ENCODE results near the gene PURB. TPM values are rescaled to one million over a fixed set of nuclear protein-coding genes. Genes with fewer than 3 reads are reported as not detected.

PURB gene
- polyA plus RNA-seq, 1 of the 3 experiments (the other 2 are of a cell fraction): 4.8 TPM

DNA sequence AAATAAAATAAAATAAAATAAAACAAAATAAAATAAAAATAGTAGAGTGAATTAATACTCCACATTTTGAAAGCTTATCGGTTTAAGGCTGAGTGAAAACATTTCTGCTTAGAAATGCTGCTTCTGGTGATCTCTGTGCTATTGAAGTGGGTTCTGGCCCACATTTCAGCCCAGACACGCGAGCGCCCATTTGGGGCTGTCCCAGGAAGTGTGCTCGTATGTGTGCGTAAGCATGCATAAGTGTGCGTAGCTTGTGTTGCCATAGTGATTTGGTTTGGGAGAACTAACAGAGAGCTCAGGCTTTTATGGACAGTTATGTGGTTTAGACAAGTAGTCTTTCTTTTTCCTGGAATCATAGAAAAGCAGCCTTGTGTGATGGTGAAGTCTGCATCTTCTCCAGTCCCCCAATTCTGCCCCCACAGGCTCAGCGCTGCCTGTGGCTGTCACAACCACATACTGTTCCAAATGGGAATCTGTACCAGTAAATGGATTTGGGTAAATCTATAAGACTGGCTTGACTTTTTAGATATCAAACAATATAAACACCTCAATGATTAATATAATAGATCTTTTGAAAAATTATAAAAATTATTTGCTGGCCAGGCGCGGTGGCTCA, 29.8 kb upstream of the PURB start:
- H3K9ac ChIP-seq: no peak overlapping the region
- H3K27me3 ChIP-seq (ENCODE audit: insufficient read depth): no peaks in the 10 kb centered on the region
- no peak overlapping the region for H2AFZ ChIP-seq (ENCODE audit: low read depth)
- no peak overlapping the region for H3K4me3 ChIP-seq (ENCODE audit: low read depth in 2 of 2, low read length in 1 of 2)
- no peaks in the 10 kb centered on the region for H4K20me1 ChIP-seq (ENCODE audit: insufficient read depth)
- no peak overlapping the region for H3K27ac ChIP-seq (ENCODE audit: low read depth in 2 of 2, low read length in 1 of 2)
- WGBS (ENCODE audit: low lambda C conversion rate): 98% methylated on average over 10 of the region's 10 CpGs
- no peak for DNase-seq
- ChIA-PET POLR2A (no interaction called here), CTCF (interaction anchor here (0.6 to 1.2 kb wide), 3 partner anchors 58 to 327 kb away, joined by 3 read pairs; no protein-coding TSS in a partner anchor)
- no peaks in the 10 kb centered on the region for H3K36me3 ChIP-seq (replicated peaks in 1 of 2; ENCODE audit: control insufficient read depth in 1 of 2, insufficient read depth in 2 of 2, low read length in 1 of 2)
- H3K9me2 ChIP-seq: no peaks in the 10 kb centered on the region
- no peaks in the 10 kb centered on the region for H3K79me2 ChIP-seq (ENCODE audit: insufficient read depth)
- peaks cover 0 to 16% of the 10 kb centered on the region in 2 experiments; a peak in 1 of 4 replicates for H3K4me1 ChIP-seq (ENCODE audit: control insufficient read depth in 1 of 2, insufficient read depth in 2 of 2, low read depth in 1 of 2, low read length in 1 of 2)
- H3F3A ChIP-seq (replicated peaks; ENCODE audit: insufficient read depth): no peaks in the 10 kb centered on the region
- TF ChIP-seq FOSL2 (IDR thresholded peaks at IDR 0.05; ENCODE audit: borderline replicate concordance, low read depth) (no peak), RXRA (IDR thresholded peaks at IDR 0.05; ENCODE audit: borderline replicate concordance, low read depth) (no peak)
- no peaks in the 10 kb centered on the region for H3K9me3 ChIP-seq
- H3K4me2 ChIP-seq: no peak overlapping the region

DNA sequence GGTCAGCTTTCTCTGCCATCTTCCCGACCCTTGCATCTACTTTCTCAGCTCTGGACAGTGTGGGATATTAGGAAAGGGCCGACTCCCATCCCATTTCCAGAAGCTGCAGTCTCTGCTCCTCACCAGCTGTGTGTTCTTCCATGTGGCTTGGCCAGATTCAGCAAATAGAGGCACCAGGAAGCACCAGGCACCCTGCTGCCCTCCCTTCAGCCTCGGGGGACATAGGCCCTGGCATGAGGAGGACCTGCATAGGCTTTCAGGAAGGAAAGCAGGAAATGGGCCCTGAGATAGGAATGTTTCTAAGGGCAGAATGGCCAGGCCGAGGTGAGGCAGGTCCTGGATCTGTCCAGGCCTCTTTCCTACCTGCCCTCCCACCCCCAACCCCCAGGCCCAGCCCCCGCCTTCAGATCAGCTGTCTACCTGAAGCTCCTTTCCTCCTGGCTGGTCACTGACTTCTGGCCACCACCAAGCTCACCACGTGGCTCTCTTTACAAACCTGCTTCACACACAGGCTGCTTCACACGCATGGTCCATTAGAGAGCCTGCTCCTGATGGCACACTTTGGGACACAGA, 27.5 kb upstream of the PURB start:
- H3K4me1 ChIP-seq (ENCODE audit: control insufficient read depth in 1 of 2, insufficient read depth in 2 of 2, low read depth in 1 of 2, low read length in 1 of 2): peaks cover 0 to 16% of the 10 kb centered on the region in 2 experiments; a peak in 1 of 4 replicates
- ChIA-PET CTCF (interaction anchor here (0.7 to 3.3 kb wide), 7 partner anchors 9 to 223 kb away, joined by 3 to 11 read pairs (median 3); no protein-coding TSS in a partner anchor), POLR2A (interaction anchor here (0.7 kb wide), 1 partner anchor 17 kb away, joined by 3 read pairs; no protein-coding TSS in a partner anchor)
- H3F3A ChIP-seq (replicated peaks; ENCODE audit: insufficient read depth): no peaks in the 10 kb centered on the region
- no peaks in the 10 kb centered on the region for H3K36me3 ChIP-seq (replicated peaks in 1 of 2; ENCODE audit: control insufficient read depth in 1 of 2, insufficient read depth in 2 of 2, low read length in 1 of 2)
- H3K9me3 ChIP-seq: no peaks in the 10 kb centered on the region
- no peak overlapping the region for H3K9ac ChIP-seq
- H3K27me3 ChIP-seq (ENCODE audit: insufficient read depth): no peaks in the 10 kb centered on the region
- no peaks in the 10 kb centered on the region for H3K79me2 ChIP-seq (ENCODE audit: insufficient read depth)
- 62% methylated on average over 7 of the region's 7 CpGs for WGBS (ENCODE audit: low lambda C conversion rate)
- H3K27ac ChIP-seq (ENCODE audit: low read depth in 2 of 2, low read length in 1 of 2): peak overlapping the region in 1 of 2 experiments; percentile 17; a peak in 1 of 4 replicates
- no peak overlapping the region for H3K4me2 ChIP-seq
- peak; percentile 58 for DNase-seq
- no peaks in the 10 kb centered on the region for H3K9me2 ChIP-seq
- H2AFZ ChIP-seq (ENCODE audit: low read depth): no peak overlapping the region
- H4K20me1 ChIP-seq (ENCODE audit: insufficient read depth): no peaks in the 10 kb centered on the region
- H3K4me3 ChIP-seq (ENCODE audit: low read depth in 2 of 2, low read length in 1 of 2): no peak overlapping the region
- TF ChIP-seq, protein P1, sequence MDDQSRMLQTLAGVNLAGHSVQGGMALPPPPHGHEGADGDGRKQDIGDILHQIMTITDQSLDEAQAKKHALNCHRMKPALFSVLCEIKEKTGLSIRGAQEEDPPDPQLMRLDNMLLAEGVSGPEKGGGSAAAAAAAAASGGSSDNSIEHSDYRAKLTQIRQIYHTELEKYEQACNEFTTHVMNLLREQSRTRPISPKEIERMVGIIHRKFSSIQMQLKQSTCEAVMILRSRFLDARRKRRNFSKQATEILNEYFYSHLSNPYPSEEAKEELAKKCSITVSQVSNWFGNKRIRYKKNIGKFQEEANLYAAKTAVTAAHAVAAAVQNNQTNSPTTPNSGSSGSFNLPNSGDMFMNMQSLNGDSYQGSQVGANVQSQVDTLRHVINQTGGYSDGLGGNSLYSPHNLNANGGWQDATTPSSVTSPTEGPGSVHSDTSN (IDR thresholded peaks at IDR 0.05): no peak
- TF ChIP-seq POLR2AphosphoS5 (IDR thresholded peaks at IDR 0.05; ENCODE audit: low read depth, low read length) (no peak), FOXJ3 (CRISPR knock-in tag; IDR thresholded peaks at IDR 0.05) (no peak), IRF3 (IDR thresholded peaks at IDR 0.05; ENCODE audit: low read depth, low read length) (no peak), FOSL2 (IDR thresholded peaks at IDR 0.05; ENCODE audit: borderline replicate concordance, low read depth) (no peak), TEAD4 (IDR thresholded peaks at IDR 0.05; ENCODE audit: borderline replicate concordance, insufficient read depth) (no peak), NFIC (IDR thresholded peaks at IDR 0.05; ENCODE audit: borderline replicate concordance) (no peak), CHD2 (IDR thresholded peaks at IDR 0.05; ENCODE audit: low read length, partially characterized antibody) (no peak), FOXM1 (IDR thresholded peaks at IDR 0.05; ENCODE audit: low read depth) (no peak), TAF1 (IDR thresholded peaks at IDR 0.05; ENCODE audit: borderline replicate concordance, low read depth, low read length) (no peak), MEF2A (IDR thresholded peaks at IDR 0.05; ENCODE audit: borderline replicate concordance, low read depth) (no peak), ZBTB33 (IDR thresholded peaks at IDR 0.05; ENCODE audit: borderline replicate concordance, low read depth) (no peak), RCOR1 (IDR thresholded peaks at IDR 0.05; ENCODE audit: low read length) (no peak), NRF1 (IDR thresholded peaks at IDR 0.05; ENCODE audit: low read depth, low read length) (no peak), EP300 (IDR thresholded peaks at IDR 0.05; ENCODE audit: borderline replicate concordance in 1 of 2, low read depth in 1 of 2, low read length in 1 of 2) (no peak), MXI1 (IDR thresholded peaks at IDR 0.05; ENCODE audit: low read depth, low read length) (no peak), JUND (IDR thresholded peaks at IDR 0.05) (no peak)
- TF ChIP-seq, protein P2, sequence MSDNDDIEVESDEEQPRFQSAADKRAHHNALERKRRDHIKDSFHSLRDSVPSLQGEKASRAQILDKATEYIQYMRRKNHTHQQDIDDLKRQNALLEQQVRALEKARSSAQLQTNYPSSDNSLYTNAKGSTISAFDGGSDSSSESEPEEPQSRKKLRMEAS (IDR thresholded peaks at IDR 0.05; ENCODE audit: low read depth): no peak

All from SK-N-SH (cell line).